ENCODE data around the gene USP24.

The USP24 gene
- 178 to 249 (median 217) reads per million in 3 donors for total RNA-seq

- H3K4me3 ChIP-seq (ENCODE audit: insufficient read depth, low read depth, low read length, poor library complexity, severe bottlenecking), result peak within 1 kb of the TSS; percentile 85
- peak; percentile 73 to 77 (median 76) for DNase-seq
- peaks cover 40% of the 10 kb centered on the region for H3K4me1 ChIP-seq (ENCODE audit: control insufficient read depth, insufficient read depth, low read length, poor library complexity, severe bottlenecking)
- H3K27ac ChIP-seq (ENCODE audit: insufficient read depth, low read length, poor library complexity, severe bottlenecking), result peak within 1 kb of the TSS; percentile 87
- H3K9me3 ChIP-seq (ENCODE audit: control insufficient read depth, low read length), result no peaks in the 10 kb centered on the region
- H3K27me3 ChIP-seq (replicated peaks; ENCODE audit: control insufficient read depth, insufficient read depth, low read length, poor library complexity, severe bottlenecking), result no peaks in the 10 kb centered on the region
- no peaks in the 10 kb centered on the region for H3K36me3 ChIP-seq (ENCODE audit: control insufficient read depth, insufficient read depth, low read length)
These were observed at the start of gene USP24 for GRCh38 chr1:55215194-55216021. USP24 (minus strand) TSS chr1:55215364; CDS start chr1:55215113, 251 bp downstream.

GRCh38 chr1:55262822-55263221 lies 47.7 kb upstream of the USP24 start:
- H3K27ac ChIP-seq (ENCODE audit: insufficient read depth, low read length, poor library complexity, severe bottlenecking), result no peak overlapping the region
- no peak overlapping the region for H3K4me3 ChIP-seq (ENCODE audit: insufficient read depth, low read depth, low read length, poor library complexity, severe bottlenecking)
- no peaks in the 10 kb centered on the region for H3K9me3 ChIP-seq (ENCODE audit: control insufficient read depth, low read length)
- no peak for DNase-seq
- no peaks in the 10 kb centered on the region for H3K36me3 ChIP-seq (ENCODE audit: control insufficient read depth, insufficient read depth, low read length)
- no peaks in the 10 kb centered on the region for H3K27me3 ChIP-seq (replicated peaks; ENCODE audit: control insufficient read depth, insufficient read depth, low read length, poor library complexity, severe bottlenecking)
- H3K4me1 ChIP-seq (ENCODE audit: control insufficient read depth, insufficient read depth, low read length, poor library complexity, severe bottlenecking), result peaks cover 6% of the 10 kb centered on the region

GRCh38 chr1:55259911-55260609 lies 44.9 kb upstream of the USP24 start:
- no peak overlapping the region for H3K27ac ChIP-seq (ENCODE audit: insufficient read depth, low read length, poor library complexity, severe bottlenecking)
- H3K4me1 ChIP-seq (ENCODE audit: control insufficient read depth, insufficient read depth, low read length, poor library complexity, severe bottlenecking), result peaks cover 9% of the 10 kb centered on the region
- H3K4me3 ChIP-seq (ENCODE audit: insufficient read depth, low read depth, low read length, poor library complexity, severe bottlenecking), result no peak overlapping the region
- no peak for DNase-seq
- H3K9me3 ChIP-seq (ENCODE audit: control insufficient read depth, low read length), result no peaks in the 10 kb centered on the region
- no peaks in the 10 kb centered on the region for H3K27me3 ChIP-seq (replicated peaks; ENCODE audit: control insufficient read depth, insufficient read depth, low read length, poor library complexity, severe bottlenecking)
- H3K36me3 ChIP-seq (ENCODE audit: control insufficient read depth, insufficient read depth, low read length), result no peaks in the 10 kb centered on the region

GRCh38 chr1:55257958-55258357 lies 42.8 kb upstream of the USP24 start:
- peak; percentile 30 to 42 (median 41) for DNase-seq
- peaks cover 9% of the 10 kb centered on the region for H3K4me1 ChIP-seq (ENCODE audit: control insufficient read depth, insufficient read depth, low read length, poor library complexity, severe bottlenecking)
- H3K9me3 ChIP-seq (ENCODE audit: control insufficient read depth, low read length), result no peaks in the 10 kb centered on the region
- no peaks in the 10 kb centered on the region for H3K36me3 ChIP-seq (ENCODE audit: control insufficient read depth, insufficient read depth, low read length)
- H3K27ac ChIP-seq (ENCODE audit: insufficient read depth, low read length, poor library complexity, severe bottlenecking), result no peak overlapping the region
- no peaks in the 10 kb centered on the region for H3K27me3 ChIP-seq (replicated peaks; ENCODE audit: control insufficient read depth, insufficient read depth, low read length, poor library complexity, severe bottlenecking)
- no peak overlapping the region for H3K4me3 ChIP-seq (ENCODE audit: insufficient read depth, low read depth, low read length, poor library complexity, severe bottlenecking)

GRCh38 chr1:55255901-55256300 lies 40.7 kb upstream of the USP24 start:
- Histone ChIP-seq H3K4me1 (ENCODE audit: control insufficient read depth, insufficient read depth, low read length, poor library complexity, severe bottlenecking) (peaks cover 9% of the 10 kb centered on the region), H3K27ac (ENCODE audit: insufficient read depth, low read length, poor library complexity, severe bottlenecking) (no peak overlapping the region), H3K9me3 (ENCODE audit: control insufficient read depth, low read length) (no peaks in the 10 kb centered on the region), H3K36me3 (ENCODE audit: control insufficient read depth, insufficient read depth, low read length) (no peaks in the 10 kb centered on the region), H3K27me3 (replicated peaks; ENCODE audit: control insufficient read depth, insufficient read depth, low read length, poor library complexity, severe bottlenecking) (no peaks in the 10 kb centered on the region), H3K4me3 (ENCODE audit: insufficient read depth, low read depth, low read length, poor library complexity, severe bottlenecking) (no peak overlapping the region)
- DNase-seq, result no peak

GRCh38 chr1:55252942-55253589 lies 37.9 kb upstream of the USP24 start:
- Histone ChIP-seq H3K9me3 (ENCODE audit: control insufficient read depth, low read length) (no peaks in the 10 kb centered on the region), H3K27ac (ENCODE audit: insufficient read depth, low read length, poor library complexity, severe bottlenecking) (no peak overlapping the region)
- no peak for DNase-seq

GRCh38 chr1:55250399-55251075 lies 35.4 kb upstream of the USP24 start:
- no peaks in the 10 kb centered on the region for H3K36me3 ChIP-seq (ENCODE audit: control insufficient read depth, insufficient read depth, low read length)
- H3K27ac ChIP-seq (ENCODE audit: insufficient read depth, low read length, poor library complexity, severe bottlenecking), result no peak overlapping the region
- H3K9me3 ChIP-seq (ENCODE audit: control insufficient read depth, low read length), result no peaks in the 10 kb centered on the region

More at GRCh38 chr1:55252942-55253589, 37.9 kb upstream of the USP24 start:
- Histone ChIP-seq H3K36me3 (ENCODE audit: control insufficient read depth, insufficient read depth, low read length) (no peaks in the 10 kb centered on the region), H3K27me3 (replicated peaks; ENCODE audit: control insufficient read depth, insufficient read depth, low read length, poor library complexity, severe bottlenecking) (no peaks in the 10 kb centered on the region), H3K4me1 (ENCODE audit: control insufficient read depth, insufficient read depth, low read length, poor library complexity, severe bottlenecking) (peaks cover 5% of the 10 kb centered on the region), H3K4me3 (ENCODE audit: insufficient read depth, low read depth, low read length, poor library complexity, severe bottlenecking) (no peak overlapping the region)

GRCh38 chr1:55249646-55250398 lies 34.7 kb upstream of the USP24 start:
- no peaks in the 10 kb centered on the region for H3K4me1 ChIP-seq (ENCODE audit: control insufficient read depth, insufficient read depth, low read length, poor library complexity, severe bottlenecking)
- no peak overlapping the region for H3K4me3 ChIP-seq (ENCODE audit: insufficient read depth, low read depth, low read length, poor library complexity, severe bottlenecking)
- no peak for DNase-seq
- no peaks in the 10 kb centered on the region for H3K9me3 ChIP-seq (ENCODE audit: control insufficient read depth, low read length)
- no peak overlapping the region for H3K27ac ChIP-seq (ENCODE audit: insufficient read depth, low read length, poor library complexity, severe bottlenecking)
- H3K27me3 ChIP-seq (replicated peaks; ENCODE audit: control insufficient read depth, insufficient read depth, low read length, poor library complexity, severe bottlenecking), result no peaks in the 10 kb centered on the region
- H3K36me3 ChIP-seq (ENCODE audit: control insufficient read depth, insufficient read depth, low read length), result no peaks in the 10 kb centered on the region

More at GRCh38 chr1:55250399-55251075, 35.4 kb upstream of the USP24 start:
- no peak for DNase-seq
- Histone ChIP-seq H3K4me3 (ENCODE audit: insufficient read depth, low read depth, low read length, poor library complexity, severe bottlenecking) (no peak overlapping the region), H3K27me3 (replicated peaks; ENCODE audit: control insufficient read depth, insufficient read depth, low read length, poor library complexity, severe bottlenecking) (no peaks in the 10 kb centered on the region), H3K4me1 (ENCODE audit: control insufficient read depth, insufficient read depth, low read length, poor library complexity, severe bottlenecking) (no peaks in the 10 kb centered on the region)

GRCh38 chr1:55246896-55247295 lies 31.7 kb upstream of the USP24 start:
- no peaks in the 10 kb centered on the region for H3K4me1 ChIP-seq (ENCODE audit: control insufficient read depth, insufficient read depth, low read length, poor library complexity, severe bottlenecking)
- no peaks in the 10 kb centered on the region for H3K9me3 ChIP-seq (ENCODE audit: control insufficient read depth, low read length)
- no peak for DNase-seq
- H3K27me3 ChIP-seq (replicated peaks; ENCODE audit: control insufficient read depth, insufficient read depth, low read length, poor library complexity, severe bottlenecking), result no peaks in the 10 kb centered on the region
- H3K4me3 ChIP-seq (ENCODE audit: insufficient read depth, low read depth, low read length, poor library complexity, severe bottlenecking), result no peak overlapping the region
- H3K36me3 ChIP-seq (ENCODE audit: control insufficient read depth, insufficient read depth, low read length), result no peaks in the 10 kb centered on the region
- no peak overlapping the region for H3K27ac ChIP-seq (ENCODE audit: insufficient read depth, low read length, poor library complexity, severe bottlenecking)
